Heart right ventricle (tissue), 16 donors: Measurements from ENCODE around the gene EYS. TPM values are rescaled to one million over a fixed set of nuclear protein-coding genes. Genes with fewer than 3 reads are reported as not detected.

Experiments used
- ATAC-seq, 8 donors: fragments of 200-7000 bp; cut with Tn5 transposase; one replicate each; pipeline ENCODE4 v1.9.1; 2020; ENCODE audit warnings: mild to moderate bottlenecking in 8 of 8, moderate library complexity in 8 of 8, moderate number of reproducible peaks in 1 of 8
- DNase-seq, 2 donors: peaks; one replicate each; pipeline ENCODE4 v3.0.0-alpha.2; 2020
- H3K27ac ChIP-seq, 10 donors: fragments of 200-600 bp; sonication (generic) in 2 of 10; one replicate each; pipeline versions ENCODE4 v1.5.0 to v1.8.0; 2020 to 2022; ENCODE audit warnings: mild to moderate bottlenecking in 3 of 10
- H3K27me3 ChIP-seq, 7 donors: fragments of 200-600 bp; one replicate each; pipeline ENCODE4 v1.8.0; 2021 to 2022; ENCODE audit warnings: mild to moderate bottlenecking in 2 of 7
- H3K36me3 ChIP-seq, 9 donors: fragments of 200-600 bp; sonication (generic) in 1 of 9; one replicate each; pipeline versions ENCODE4 v1.5.0 to v1.8.0; 2020 to 2022; ENCODE audit warnings: mild to moderate bottlenecking in 2 of 9
- H3K4me1 ChIP-seq, 9 donors: fragments of 200-600 bp; sonication (generic) in 1 of 9; one replicate each; pipeline versions ENCODE4 v1.5.0 to v1.8.0; 2020 to 2022; ENCODE audit warnings: mild to moderate bottlenecking in 4 of 9
- H3K4me3 ChIP-seq, 10 donors: fragments of 200-600 bp; sonication (generic) in 2 of 10; one replicate each; pipeline versions ENCODE4 v1.5.0 to v1.8.0; 2020 to 2022; ENCODE audit warnings: mild to moderate bottlenecking in 7 of 10, moderate library complexity in 2 of 10
- H3K9me3 ChIP-seq, 11 donors: fragments of 200-600 bp in 10 of 11; sonication (generic) in 2 of 11; one replicate each; pipeline versions ENCODE4 v1.5.0 to v1.8.0; 2013 to 2022; ENCODE audit warnings: mild to moderate bottlenecking in 2 of 11, control low read depth in 1 of 11, moderate library complexity in 1 of 11
- WGBS, 2 donors: extraction: QIAGEN DNeasy Blood & Tissue Kit; methylation state at CpG; one replicate each; pipeline ENCODE4 v1.1.7; 2013; ENCODE audit warnings: inconsistent platforms in 1 of 2; 5-methylcytosine and 5-hydroxymethylcytosine counted together
- intact Hi-C, 10 donors: fragments of 100-400 bp; cut with DNase I; formaldehyde crosslinking; loops; one replicate each; pipeline versions ENCODE4 v1.11.1 to v1.14.2; 2022
- polyA plus RNA-seq, 2 donors: library from polyadenylated mRNA; stranded (reverse); fragments of 200-250 nt; gene quantifications; one replicate each; pipeline ENCODE4 v1.2.3, GENCODE V29; 2013
- total RNA-seq, 10 donors: library from RNA; stranded (reverse); fragmentation: NEBNext Ultra II Directional in 3 of 10; extraction: Animal tissue kit (Norgen Biotek cat#: 25700) in 3 of 10; gene quantifications; one replicate each; pipeline versions ENCODE4 v1.2.1 to v1.2.4, GENCODE V29; 2021 to 2023
- TF ChIP-seq, protein P1 (sequence below), 9 donors: fragments of 200-600 bp; sonication (generic) in 2 of 9; IDR thresholded peaks; one replicate each; pipeline versions ENCODE4 v1.5.0 to v1.8.0; 2021 to 2022; ENCODE audit warnings: antibody characterized with exemption in 9 of 9, mild to moderate bottlenecking in 5 of 9, moderate library complexity in 1 of 9
- donor health status: Arrhythmogenic right ventricular cardiomyopathy.
- donor health status: ischemic (EF 13 %, LVEDD 7.1; RV severe dilation, severe dysfunction).
- donor health status: healthy with polysubstance abuse.
- donor health status: DM: no; HTN: yes; CAD: no.
- donor health status: DM: no; HTN: no; CAD: no.
- donor health status: ischemic (EF 25% LVEDD 6.9; RV normal size, moderate dysfunction).
- donor health status: ischemic (EF 25% LVEDD 5.7; RV mildly dilated, moderate dysfunction).
- donor health status: healthy.
- donor health status: DM: yes; HTN: yes; CAD: no.
- donor health status: Ischemic cardiomyopathy.
- donor health status: ischemic (EF 35%, LVEDD 5.7; RV mildly dilated, moderate dysfunction).
- donor health status: nonischemic (EF 11% LVEDD 7.7; RV severe dilation, severe dysfunction).
- donor health status: DM: yes; HTN: yes; CAD: no.
- donor health status: PGD.
- donor health status: ischemic (EF 29% LVEDD 5.4; RV normal size, mild dysfunction).
- donor health status: nonischemic (EF 23%, LVEDD 6.1; RV moderate dilation, normal function).

The EYS gene
- total and polyA plus RNA-seq, 12 donors = 0.02 to 0.40 (median 0.18) TPM; not detected in 8

DNA sequence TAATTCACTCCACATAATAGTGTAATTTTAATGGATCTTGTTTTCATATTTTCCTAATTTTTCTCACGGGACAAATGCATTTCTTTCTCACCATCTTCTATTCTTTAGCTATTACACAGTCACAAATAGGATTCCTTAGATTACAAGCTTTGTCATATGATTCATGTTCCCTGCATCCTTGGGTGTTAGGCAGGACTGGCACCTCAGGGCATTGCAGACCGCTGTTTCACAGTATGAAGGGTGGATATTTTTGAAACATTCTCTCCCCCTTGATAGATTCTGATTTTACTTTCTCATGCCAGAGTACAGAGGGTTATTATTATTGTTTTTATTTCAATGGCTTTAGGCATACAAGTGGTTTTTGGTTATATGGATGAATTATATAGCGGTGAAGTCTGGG, 1469.0 kb downstream of the EYS start:
- Histone ChIP-seq H3K27me3 (no peaks in the 10 kb centered on the region), H3K4me1 (no peaks in the 10 kb centered on the region), H3K36me3 (no peaks in the 10 kb centered on the region), H3K4me3 (no peak overlapping the region), H3K27ac (no peak overlapping the region), H3K9me3 (peaks cover 0 to 41% (median 7%) of the 10 kb centered on the region in 11 donors)
- ATAC-seq (no peak), DNase-seq (no peak)
- TF ChIP-seq, protein P1, sequence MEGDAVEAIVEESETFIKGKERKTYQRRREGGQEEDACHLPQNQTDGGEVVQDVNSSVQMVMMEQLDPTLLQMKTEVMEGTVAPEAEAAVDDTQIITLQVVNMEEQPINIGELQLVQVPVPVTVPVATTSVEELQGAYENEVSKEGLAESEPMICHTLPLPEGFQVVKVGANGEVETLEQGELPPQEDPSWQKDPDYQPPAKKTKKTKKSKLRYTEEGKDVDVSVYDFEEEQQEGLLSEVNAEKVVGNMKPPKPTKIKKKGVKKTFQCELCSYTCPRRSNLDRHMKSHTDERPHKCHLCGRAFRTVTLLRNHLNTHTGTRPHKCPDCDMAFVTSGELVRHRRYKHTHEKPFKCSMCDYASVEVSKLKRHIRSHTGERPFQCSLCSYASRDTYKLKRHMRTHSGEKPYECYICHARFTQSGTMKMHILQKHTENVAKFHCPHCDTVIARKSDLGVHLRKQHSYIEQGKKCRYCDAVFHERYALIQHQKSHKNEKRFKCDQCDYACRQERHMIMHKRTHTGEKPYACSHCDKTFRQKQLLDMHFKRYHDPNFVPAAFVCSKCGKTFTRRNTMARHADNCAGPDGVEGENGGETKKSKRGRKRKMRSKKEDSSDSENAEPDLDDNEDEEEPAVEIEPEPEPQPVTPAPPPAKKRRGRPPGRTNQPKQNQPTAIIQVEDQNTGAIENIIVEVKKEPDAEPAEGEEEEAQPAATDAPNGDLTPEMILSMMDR (IDR thresholded peaks at IDR 0.05) = no peak
- 67 to 73% methylated on average over 3 of the region's 3 CpGs for WGBS, 2 donors
- intact Hi-C loops = no loop called here

DNA sequence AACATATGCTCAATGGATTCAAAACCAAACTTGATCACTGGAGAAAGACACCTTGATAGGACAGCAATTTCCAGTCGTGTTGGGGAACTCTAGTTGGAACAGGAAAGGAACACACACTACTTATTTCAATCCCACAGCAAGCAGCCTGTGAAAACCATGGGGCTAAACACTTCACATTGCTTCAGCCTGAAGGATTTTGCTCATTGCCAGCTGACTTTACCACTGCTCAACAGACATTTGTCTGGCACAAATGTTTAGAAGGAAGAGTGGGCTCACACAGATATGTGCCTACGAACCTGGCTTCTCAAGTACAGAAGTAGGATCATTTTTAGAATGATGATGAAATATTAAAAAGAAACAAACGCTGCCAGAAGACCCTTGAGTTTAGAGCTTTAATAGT, 1473.3 kb downstream of the EYS start:
- Histone ChIP-seq H3K27ac (peak overlapping the region in 1 of 10 donors; percentile 33), H3K4me1 (no peaks in the 10 kb centered on the region), H3K27me3 (no peaks in the 10 kb centered on the region), H3K36me3 (no peaks in the 10 kb centered on the region), H3K9me3 (peaks cover 0 to 4% (median 0%) of the 10 kb centered on the region in 11 donors), H3K4me3 (no peak overlapping the region)
- DNase-seq = no peak
- intact Hi-C loops = no loop called here
- ATAC-seq = no peak
- TF ChIP-seq, protein P1 (IDR thresholded peaks at IDR 0.05) = no peak
- 44 to 45% methylated on average over 3 of the region's 3 CpGs for WGBS, 2 donors

DNA sequence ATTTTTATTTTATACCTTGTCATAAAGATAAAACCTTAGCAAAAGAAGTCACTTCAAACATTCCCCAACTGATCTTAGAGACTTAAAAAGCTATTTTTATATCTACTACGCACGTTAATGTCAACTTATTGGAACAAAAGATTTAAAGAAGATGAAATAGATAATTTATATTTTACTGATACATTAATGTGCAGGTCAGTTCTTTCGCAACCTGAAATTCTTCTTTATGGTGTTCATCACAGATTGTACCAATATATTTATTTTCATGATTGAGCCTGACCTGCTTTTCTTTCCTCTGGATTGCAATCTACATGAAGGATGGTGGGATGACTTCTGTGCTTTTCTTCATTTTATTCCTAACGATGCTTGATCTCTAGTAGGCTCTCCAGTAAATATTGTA, 1475.1 kb downstream of the EYS start:
- Histone ChIP-seq H3K4me1 (no peaks in the 10 kb centered on the region), H3K27ac (no peak overlapping the region), H3K9me3 (no peaks in the 10 kb centered on the region), H3K36me3 (no peaks in the 10 kb centered on the region), H3K27me3 (no peaks in the 10 kb centered on the region), H3K4me3 (no peak overlapping the region)
- 70 to 73% methylated on average over 4 of the region's 4 CpGs for WGBS, 2 donors
- DNase-seq (no peak), ATAC-seq (no peak)
- TF ChIP-seq, protein P1 (IDR thresholded peaks at IDR 0.05) = no peak
- intact Hi-C loops = no loop called here

DNA sequence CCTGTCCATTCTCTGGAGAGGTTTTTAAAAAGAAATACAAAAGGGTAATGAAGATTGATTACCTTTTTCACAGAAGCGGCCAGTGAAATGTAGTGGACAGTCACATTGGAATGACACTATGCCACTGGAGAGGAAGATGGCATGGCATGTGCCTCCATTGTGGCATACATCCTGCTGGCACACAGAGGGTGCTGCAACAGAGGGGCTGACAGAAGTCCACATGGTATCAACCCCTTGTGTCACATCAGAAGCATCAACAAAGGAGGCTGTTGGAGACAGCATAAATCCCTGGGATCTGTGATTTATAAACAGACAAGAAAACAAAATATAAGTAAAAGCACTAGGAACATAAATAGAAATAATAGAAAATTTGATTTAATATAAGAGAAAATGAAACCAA, 1476.5 kb downstream of the EYS start:
- TF ChIP-seq, protein P1 (IDR thresholded peaks at IDR 0.05) = no peak
- Histone ChIP-seq H3K4me3 (no peak overlapping the region), H3K9me3 (no peaks in the 10 kb centered on the region), H3K27me3 (no peaks in the 10 kb centered on the region), H3K36me3 (no peaks in the 10 kb centered on the region), H3K4me1 (no peaks in the 10 kb centered on the region), H3K27ac (no peak overlapping the region)
- intact Hi-C loops = no loop called here
- ATAC-seq = no peak
- WGBS, 2 donors = 85 to 88% methylated on average over 1 of the region's 1 CpG
- DNase-seq = no peak
